Left ventricle myocardium inferior (tissue), 1 donor: ENCODE measurements around the gene TXNIP. TPM values are rescaled to one million over a fixed set of nuclear protein-coding genes. Genes with fewer than 3 reads are reported as not detected.

ENCODE experiments used
- DNase-seq: peaks from one replicate; pipeline ENCODE4 v3.0.0-alpha.2; 2020
- H3K27ac ChIP-seq: fragments of 200-600 bp; replicated peaks from 2 replicates; pipeline ENCODE4 v1.8.0; 2021
- H3K27me3 ChIP-seq: fragments of 200-600 bp; 2 replicates; pipeline ENCODE4 v1.8.0; 2021; ENCODE audit warnings: low read depth
- H3K36me3 ChIP-seq: fragments of 200-600 bp; 2 replicates; pipeline ENCODE4 v1.8.0; 2021
- H3K4me1 ChIP-seq: fragments of 200-600 bp; 2 replicates; pipeline ENCODE4 v1.8.0; 2021
- H3K4me3 ChIP-seq: fragments of 200-600 bp; 2 replicates; pipeline ENCODE4 v1.8.0; 2021; ENCODE audit warnings: mild to moderate bottlenecking, moderate library complexity
- H3K9me3 ChIP-seq: fragments of 200-600 bp; replicated peaks from 2 replicates; pipeline ENCODE4 v1.8.0; 2021
- intact Hi-C: fragments of 100-400 bp; cut with micrococcal nuclease; formaldehyde crosslinking; loops from one replicate; pipeline ENCODE4 v1.11.0; 2022
- total RNA-seq: library from RNA; stranded (reverse); fragmentation: NEBNext Ultra II Directional; extraction: Animal tissue kit (Norgen Biotek cat#: 25700); gene quantifications from one replicate; pipeline ENCODE4 v1.2.1, GENCODE V29; 2021
- TF ChIP-seq, protein P1 (sequence below): fragments of 200-600 bp; IDR thresholded peaks from 2 replicates; pipeline ENCODE4 v1.8.0; 2021; ENCODE audit warnings: antibody characterized with exemption, mild to moderate bottlenecking, borderline replicate concordance
- donor health status: DM: no; HTN: yes; CAD: no; lungs with severe emphysema.

The TXNIP gene
- total RNA-seq, 1 donor from 2014 or later = 753 TPM

DNA sequence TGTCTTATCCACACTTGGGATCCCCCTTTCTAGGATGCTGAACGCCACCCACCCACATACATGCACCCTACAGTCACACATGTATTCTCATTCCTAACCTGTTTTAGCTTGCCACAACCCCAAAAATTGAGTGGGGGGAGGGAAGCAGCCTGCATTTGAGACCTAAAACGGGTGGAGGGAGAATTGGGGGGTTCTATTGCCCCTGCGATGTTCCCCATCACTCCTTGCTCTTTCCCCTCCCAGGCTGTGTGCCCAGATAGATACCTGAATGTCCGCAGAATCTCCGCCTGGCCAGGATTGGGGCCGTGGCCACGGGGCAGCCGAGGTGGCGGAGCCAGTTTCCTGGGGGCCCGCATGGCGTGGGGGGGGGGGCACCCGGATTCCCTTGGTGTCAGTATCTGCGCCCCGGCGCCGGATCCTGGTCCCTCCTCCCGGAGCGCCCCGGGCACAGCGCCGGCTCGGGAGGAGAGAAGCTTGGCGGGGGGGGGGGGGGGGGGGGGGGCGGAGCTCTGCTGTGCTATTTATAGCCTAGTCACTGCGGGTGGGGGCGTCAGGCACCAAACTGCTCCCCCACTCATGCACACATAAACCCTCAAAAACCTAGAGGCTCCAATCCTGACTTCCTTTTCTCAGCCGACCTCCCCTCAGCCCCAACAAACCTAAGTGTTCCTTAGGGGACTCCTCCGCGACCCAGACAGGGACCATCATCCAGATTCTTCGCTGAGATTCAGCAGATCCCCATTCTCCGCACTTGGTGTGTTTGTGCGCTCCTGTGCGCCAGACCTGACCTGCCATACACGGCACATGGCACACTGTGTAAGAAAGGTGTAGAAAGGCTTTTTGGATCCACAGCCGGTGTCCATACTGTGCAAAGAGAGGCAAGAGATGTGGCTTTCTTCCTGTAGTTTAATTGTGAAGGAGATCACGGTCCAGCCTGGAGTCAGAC lies 33.9 kb downstream of the TXNIP start:
- intact Hi-C loops = loop anchor here (10.0 kb wide), 1 partner anchor 108 kb away; the partner anchor contains the start of gene PIAS3
- Histone ChIP-seq H3K9me3 (peaks cover 6% of the 10 kb centered on the region), H3K27ac (peak overlapping the region; percentile 95), H3K27me3 (no peaks in the 10 kb centered on the region), H3K4me1 (peaks cover 79% of the 10 kb centered on the region), H3K4me3 (peak overlapping the region; percentile 78), H3K36me3 (peaks cover 5% of the 10 kb centered on the region)
- TF ChIP-seq, protein P1, sequence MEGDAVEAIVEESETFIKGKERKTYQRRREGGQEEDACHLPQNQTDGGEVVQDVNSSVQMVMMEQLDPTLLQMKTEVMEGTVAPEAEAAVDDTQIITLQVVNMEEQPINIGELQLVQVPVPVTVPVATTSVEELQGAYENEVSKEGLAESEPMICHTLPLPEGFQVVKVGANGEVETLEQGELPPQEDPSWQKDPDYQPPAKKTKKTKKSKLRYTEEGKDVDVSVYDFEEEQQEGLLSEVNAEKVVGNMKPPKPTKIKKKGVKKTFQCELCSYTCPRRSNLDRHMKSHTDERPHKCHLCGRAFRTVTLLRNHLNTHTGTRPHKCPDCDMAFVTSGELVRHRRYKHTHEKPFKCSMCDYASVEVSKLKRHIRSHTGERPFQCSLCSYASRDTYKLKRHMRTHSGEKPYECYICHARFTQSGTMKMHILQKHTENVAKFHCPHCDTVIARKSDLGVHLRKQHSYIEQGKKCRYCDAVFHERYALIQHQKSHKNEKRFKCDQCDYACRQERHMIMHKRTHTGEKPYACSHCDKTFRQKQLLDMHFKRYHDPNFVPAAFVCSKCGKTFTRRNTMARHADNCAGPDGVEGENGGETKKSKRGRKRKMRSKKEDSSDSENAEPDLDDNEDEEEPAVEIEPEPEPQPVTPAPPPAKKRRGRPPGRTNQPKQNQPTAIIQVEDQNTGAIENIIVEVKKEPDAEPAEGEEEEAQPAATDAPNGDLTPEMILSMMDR = no peak
- peak; percentile 46 for DNase-seq

DNA sequence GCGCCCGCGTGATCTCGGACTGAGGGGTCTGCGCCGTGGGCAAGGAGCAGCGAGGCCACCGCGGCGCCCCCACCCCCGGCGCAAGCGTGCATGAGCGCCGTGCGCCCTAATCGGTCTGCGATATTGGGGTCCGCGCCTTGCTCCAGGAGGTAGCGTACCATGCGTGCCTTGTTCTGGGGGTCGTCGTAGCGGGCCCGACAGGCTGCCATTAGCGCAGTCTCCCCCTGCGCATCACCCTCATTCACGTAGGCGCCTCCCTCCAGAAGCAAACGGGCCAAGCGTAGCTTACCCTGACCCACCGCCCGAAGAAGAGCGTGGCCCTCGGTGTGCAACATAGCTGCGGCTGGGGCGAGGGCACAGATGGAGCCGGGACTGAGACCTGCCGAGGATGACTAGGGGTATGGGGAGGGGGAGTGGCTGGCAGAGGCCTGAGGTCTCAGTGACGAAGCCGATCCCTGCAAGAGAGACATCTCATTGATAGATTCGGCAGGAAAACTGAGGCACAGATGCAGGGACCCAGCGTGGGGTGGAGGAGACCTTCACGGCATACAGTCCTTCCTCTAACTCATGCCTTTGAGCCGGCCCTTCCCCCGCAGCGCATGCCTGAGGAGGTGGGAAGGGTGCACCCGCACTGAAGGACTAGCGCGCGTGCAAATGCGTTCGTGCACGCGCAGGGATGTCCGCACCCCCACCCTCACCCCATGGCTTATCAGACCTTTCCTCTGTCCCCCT lies 34.8 kb downstream of the TXNIP start:
- TF ChIP-seq, protein P1 = no peak
- DNase-seq = peak; percentile 42
- H3K4me1 ChIP-seq = peaks cover 88% of the 10 kb centered on the region
- no peaks in the 10 kb centered on the region for H3K27me3 ChIP-seq
- intact Hi-C loops = loop anchor here (10.0 kb wide), 1 partner anchor 107 kb away; the partner anchor contains the start of gene PIAS3
- H3K4me3 ChIP-seq = peak overlapping the region; percentile 78
- no peaks in the 10 kb centered on the region for H3K36me3 ChIP-seq
- peak overlapping the region; percentile 95 for H3K27ac ChIP-seq
- H3K9me3 ChIP-seq = no peaks in the 10 kb centered on the region

DNA sequence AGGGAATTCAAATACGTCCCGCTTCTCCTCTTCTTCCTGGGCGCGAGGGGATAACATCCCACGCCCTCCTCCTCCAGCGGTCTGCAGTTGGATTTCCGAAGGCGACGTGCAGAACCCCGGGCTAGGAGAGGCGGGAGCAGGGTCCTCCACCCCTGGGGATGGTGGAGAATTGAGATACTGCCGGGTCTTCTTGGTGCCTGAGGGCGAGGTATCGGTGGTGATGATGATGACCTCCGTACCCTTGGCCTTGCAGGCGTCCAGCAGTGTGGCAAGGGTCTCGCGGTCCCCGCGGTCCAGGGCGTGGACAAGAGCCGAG lies 35.3 kb downstream of the TXNIP start:
- TF ChIP-seq, protein P1 = no peak
- Histone ChIP-seq H3K27ac (peak overlapping the region; percentile 95), H3K27me3 (no peaks in the 10 kb centered on the region), H3K4me1 (peaks cover 93% of the 10 kb centered on the region), H3K4me3 (peak overlapping the region; percentile 78), H3K36me3 (no peaks in the 10 kb centered on the region), H3K9me3 (no peaks in the 10 kb centered on the region)
- DNase-seq = no peak
- intact Hi-C loops = loop anchor here (10.0 kb wide), 1 partner anchor 106 kb away; the partner anchor contains the start of gene PIAS3

DNA sequence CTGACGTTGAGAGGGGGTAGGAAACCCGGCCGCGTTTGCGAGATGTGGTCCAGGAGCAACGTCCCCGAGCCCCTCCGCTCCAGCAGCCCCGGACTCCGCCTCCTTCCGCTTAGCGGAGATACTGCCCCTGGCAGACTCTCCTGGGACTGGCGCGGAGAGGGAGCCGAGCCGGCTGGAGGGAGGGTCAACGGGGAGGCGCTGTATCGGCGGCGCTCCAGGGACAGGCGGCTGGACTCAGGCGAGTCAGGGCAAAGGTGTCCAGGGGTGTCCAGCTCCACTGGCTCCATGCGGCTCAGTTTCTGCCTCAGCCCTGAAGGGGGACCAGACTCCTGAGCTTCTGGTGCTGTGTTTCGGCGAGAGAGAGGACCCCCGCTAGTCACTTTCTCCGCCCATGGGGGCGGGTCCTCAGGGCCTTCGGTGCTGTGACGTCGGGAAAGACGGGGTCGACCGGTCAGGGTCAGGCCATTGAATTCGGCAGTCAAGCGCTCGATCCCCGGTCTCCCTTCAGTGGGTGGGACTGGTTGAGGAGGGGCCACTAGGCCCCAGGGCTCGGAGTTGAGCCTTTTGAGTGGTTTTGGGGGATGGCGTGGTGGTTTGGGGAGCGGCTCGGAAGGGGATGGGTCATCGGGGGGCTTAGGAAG lies 35.8 kb downstream of the TXNIP start:
- peaks cover 94% of the 10 kb centered on the region for H3K4me1 ChIP-seq

More for the DNA sequence above, 35.8 kb downstream of the TXNIP start:
- peak; percentile 85 for DNase-seq
- intact Hi-C loops = loop anchor here (10.0 kb wide), 1 partner anchor 106 kb away; the partner anchor contains the start of gene PIAS3
- TF ChIP-seq, protein P1 = peak; percentile 42
- Histone ChIP-seq H3K36me3 (no peaks in the 10 kb centered on the region), H3K27ac (peak overlapping the region; percentile 95), H3K4me3 (peak overlapping the region; percentile 78), H3K9me3 (no peaks in the 10 kb centered on the region), H3K27me3 (no peaks in the 10 kb centered on the region)
